Thyroid gland (tissue), 4 donors: ENCODE results near the gene FOXP1. TPM values are rescaled to one million over a fixed set of nuclear protein-coding genes. Genes with fewer than 3 reads are reported as not detected.

ENCODE experiments used
- DNase-seq, 2 donors: peaks; one replicate each; pipeline ENCODE4 v3.0.0-alpha.2; 2019
- H3K27ac ChIP-seq, 3 donors: fragments of 200-600 bp; sonication (generic); 1 replicate in 2 of 3; 2 replicates in 1 of 3; pipeline ENCODE4 v1.5.1; 2016 to 2019; ENCODE audit warnings: mild to moderate bottlenecking in 1 of 3, moderate library complexity in 1 of 3
- H3K27me3 ChIP-seq: fragments of 200-600 bp; sonication (generic); one replicate; pipeline ENCODE4 v1.5.1; 2019
- H3K36me3 ChIP-seq, 2 donors: fragments of 200-600 bp; sonication (generic); one replicate each; pipeline ENCODE4 v1.5.1; 2016 to 2019
- H3K4me1 ChIP-seq, 2 donors: fragments of 200-600 bp; sonication (generic); one replicate each; pipeline ENCODE4 v1.5.1; 2017 to 2019
- H3K4me3 ChIP-seq, 3 donors: fragments of 200-600 bp; sonication (generic); replicated peaks in 1 of 3; 1 replicate in 2 of 3; 2 replicates in 1 of 3; pipeline ENCODE4 v1.5.1; 2016; ENCODE audit warnings: mild to moderate bottlenecking in 1 of 3
- H3K9me3 ChIP-seq: fragments of 200-600 bp; sonication (generic); one replicate; pipeline ENCODE4 v1.5.1; 2017
- POLR2A ChIP-seq, 2 donors: fragments of 450-650 bp; IDR thresholded peaks; one replicate each; pipeline ENCODE4 v1.6.1; 2017; ENCODE audit warnings: antibody characterized with exemption in 2 of 2, mild to moderate bottlenecking in 2 of 2, moderate library complexity in 1 of 2
- WGBS, 2 donors: methylation state at CpG; one replicate each; pipeline ENCODE4 v1.1.5; 2017; 5-methylcytosine and 5-hydroxymethylcytosine counted together
- intact Hi-C: fragments of 100-400 bp; cut with DNase I; formaldehyde crosslinking; loops from one replicate; pipeline ENCODE4 v1.15.1; 2023
- total RNA-seq, 4 donors: library from RNA; depleted of rRNA; stranded (reverse); fragments of >200 nt; gene quantifications; one replicate each; pipeline ENCODE4 v1.2.3, GENCODE V29; 2016
- TF ChIP-seq, protein P1 (sequence below), 6 experiments: fragments of 200-600 bp in 3 of 6; fragments of 450-650 bp in 3 of 6; sonication (generic) in 3 of 6; IDR thresholded peaks; one replicate each; pipeline ENCODE4 v1.5.1; 2016 to 2019; ENCODE audit warnings: antibody characterized with exemption in 6 of 6, mild to moderate bottlenecking in 2 of 6, inconsistent platforms in 1 of 6, moderate library complexity in 1 of 6

FOXP1 gene
- total RNA-seq, 4 donors from 2014 or later, result 111 to 187 (median 141) TPM

GRCh38 chr3:71401695-71402231 is 181.8 kb downstream of the FOXP1 start:
- intact Hi-C loops, result loop anchor here (10.0 kb wide), 1 partner anchor 87 kb away; no protein-coding TSS in a partner anchor
- no peak overlapping the region for H3K27ac ChIP-seq
- DNase-seq, result no peak
- H3K9me3 ChIP-seq, result no peaks in the 10 kb centered on the region
- H3K27me3 ChIP-seq, result no peaks in the 10 kb centered on the region
- H3K4me3 ChIP-seq, result no peak overlapping the region
- H3K4me1 ChIP-seq, result peaks cover 8 to 18% of the 10 kb centered on the region in 2 donors
- TF ChIP-seq, protein P1, sequence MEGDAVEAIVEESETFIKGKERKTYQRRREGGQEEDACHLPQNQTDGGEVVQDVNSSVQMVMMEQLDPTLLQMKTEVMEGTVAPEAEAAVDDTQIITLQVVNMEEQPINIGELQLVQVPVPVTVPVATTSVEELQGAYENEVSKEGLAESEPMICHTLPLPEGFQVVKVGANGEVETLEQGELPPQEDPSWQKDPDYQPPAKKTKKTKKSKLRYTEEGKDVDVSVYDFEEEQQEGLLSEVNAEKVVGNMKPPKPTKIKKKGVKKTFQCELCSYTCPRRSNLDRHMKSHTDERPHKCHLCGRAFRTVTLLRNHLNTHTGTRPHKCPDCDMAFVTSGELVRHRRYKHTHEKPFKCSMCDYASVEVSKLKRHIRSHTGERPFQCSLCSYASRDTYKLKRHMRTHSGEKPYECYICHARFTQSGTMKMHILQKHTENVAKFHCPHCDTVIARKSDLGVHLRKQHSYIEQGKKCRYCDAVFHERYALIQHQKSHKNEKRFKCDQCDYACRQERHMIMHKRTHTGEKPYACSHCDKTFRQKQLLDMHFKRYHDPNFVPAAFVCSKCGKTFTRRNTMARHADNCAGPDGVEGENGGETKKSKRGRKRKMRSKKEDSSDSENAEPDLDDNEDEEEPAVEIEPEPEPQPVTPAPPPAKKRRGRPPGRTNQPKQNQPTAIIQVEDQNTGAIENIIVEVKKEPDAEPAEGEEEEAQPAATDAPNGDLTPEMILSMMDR (IDR thresholded peaks at IDR 0.05), result no peak
- TF ChIP-seq POLR2A (IDR thresholded peaks at IDR 0.05), result no peak
- no peaks in the 10 kb centered on the region for H3K36me3 ChIP-seq
- WGBS, 2 donors, result 92 to 94% methylated on average over 12 of the region's 12 CpGs

DNA sequence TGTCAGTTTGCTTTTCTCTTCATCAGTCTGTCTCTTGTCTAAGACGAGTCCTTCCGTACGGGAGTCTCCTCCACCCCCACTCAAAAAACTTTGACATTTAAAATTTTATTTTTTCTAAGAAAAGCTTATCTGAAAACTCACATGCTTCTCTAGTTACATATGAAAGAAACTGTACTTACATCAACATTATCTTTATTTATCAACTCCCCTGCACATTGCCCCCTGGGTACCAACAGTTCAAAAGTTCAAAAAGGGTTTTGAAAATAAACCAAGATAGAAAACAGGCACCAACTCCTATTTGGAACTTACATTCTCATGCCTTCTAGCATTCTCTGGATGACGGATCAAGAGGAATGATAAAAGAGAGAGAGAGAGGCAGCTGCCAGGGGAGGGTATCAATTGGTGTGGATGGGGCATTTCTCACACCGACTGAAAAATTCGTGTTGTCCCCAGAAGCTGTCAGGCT is 182.5 kb downstream of the FOXP1 start:
- H3K36me3 ChIP-seq, result no peaks in the 10 kb centered on the region
- peak overlapping the region in 1 of 3 donors; percentile 44 for H3K27ac ChIP-seq
- WGBS, 2 donors, result 58 to 64% methylated on average over 6 of the region's 6 CpGs
- DNase-seq, result no peak
- TF ChIP-seq, protein P1 (IDR thresholded peaks at IDR 0.05), result no peak
- TF ChIP-seq POLR2A (IDR thresholded peaks at IDR 0.05), result no peak
- no peak overlapping the region for H3K4me3 ChIP-seq
- H3K4me1 ChIP-seq, result peaks cover 8 to 21% of the 10 kb centered on the region in 2 donors
- no peaks in the 10 kb centered on the region for H3K27me3 ChIP-seq
- H3K9me3 ChIP-seq, result no peaks in the 10 kb centered on the region
- intact Hi-C loops, result loop anchor here (10.0 kb wide), 1 partner anchor 86 kb away; no protein-coding TSS in a partner anchor

DNA sequence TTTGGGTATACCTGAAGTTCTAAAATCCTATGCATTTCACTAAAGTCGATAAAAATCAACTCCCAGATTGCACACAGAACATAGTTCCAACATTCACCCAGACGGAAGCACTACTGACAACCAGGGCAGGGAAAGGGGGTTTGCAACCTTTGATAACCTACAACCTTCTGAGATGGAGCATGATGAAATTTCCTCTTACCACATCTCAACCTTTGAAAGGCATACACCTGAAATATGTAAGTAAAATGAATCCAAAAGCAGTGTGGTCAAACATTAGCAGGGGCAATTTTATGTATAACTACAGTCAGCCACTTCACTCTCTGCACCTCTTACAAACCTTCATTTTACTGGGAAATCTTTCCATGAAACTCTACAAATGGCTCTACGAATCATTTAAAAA is 184.1 kb downstream of the FOXP1 start:
- intact Hi-C loops, result no loop called here
- 96 to 98% methylated on average over 3 of the region's 3 CpGs for WGBS, 2 donors

DNA sequence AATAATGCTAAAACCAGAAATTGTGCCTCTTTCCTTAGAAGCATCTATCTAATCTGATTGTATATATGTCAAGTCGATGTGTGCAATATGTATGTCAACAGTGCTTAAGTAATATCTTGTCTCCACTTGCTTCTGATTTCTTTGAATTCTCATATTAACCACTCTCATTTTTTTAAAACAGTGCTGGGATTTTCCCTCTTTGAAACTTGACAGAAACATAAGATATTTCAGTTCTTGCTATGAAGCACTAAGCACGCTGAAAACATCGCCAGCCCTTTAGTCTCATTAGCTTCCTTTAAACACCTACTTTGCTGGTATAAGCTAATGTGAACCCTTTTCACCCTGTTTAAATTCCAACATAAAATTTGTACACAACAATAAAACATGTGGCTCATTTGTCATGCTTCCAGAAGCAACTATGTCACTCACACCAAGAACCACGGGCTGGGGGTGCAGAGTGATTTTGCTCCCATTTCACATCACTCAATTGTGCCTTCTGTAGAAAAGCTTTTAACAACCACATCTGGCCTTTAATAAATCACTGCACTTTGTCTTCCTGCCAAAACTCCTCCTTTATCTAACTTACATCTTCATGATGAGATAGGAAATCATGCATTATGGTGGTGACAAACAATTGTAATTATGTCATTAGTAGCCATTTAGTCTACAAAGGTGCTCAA is 185.2 kb downstream of the FOXP1 start:
- TF ChIP-seq, protein P1 (IDR thresholded peaks at IDR 0.05), result no peak
- TF ChIP-seq POLR2A (IDR thresholded peaks at IDR 0.05), result no peak
- Histone ChIP-seq H3K4me3 (no peak overlapping the region), H3K27me3 (no peaks in the 10 kb centered on the region), H3K4me1 (peaks cover 8 to 21% of the 10 kb centered on the region in 2 donors), H3K36me3 (no peaks in the 10 kb centered on the region), H3K9me3 (no peaks in the 10 kb centered on the region), H3K27ac (no peak overlapping the region)
- DNase-seq, result no peak
- intact Hi-C loops, result no loop called here
- whole genome bisulfite sequencing, 2 donors, result 80 to 81% methylated on average over 4 of the region's 4 CpGs

More for the DNA sequence above, 184.1 kb downstream of the FOXP1 start:
- Histone ChIP-seq H3K4me1 (peaks cover 8 to 21% of the 10 kb centered on the region in 2 donors), H3K27ac (no peak overlapping the region), H3K4me3 (no peak overlapping the region), H3K36me3 (no peaks in the 10 kb centered on the region), H3K27me3 (no peaks in the 10 kb centered on the region), H3K9me3 (no peaks in the 10 kb centered on the region)
- TF ChIP-seq, protein P1 (IDR thresholded peaks at IDR 0.05), result no peak
- TF ChIP-seq POLR2A (IDR thresholded peaks at IDR 0.05), result no peak
- DNase-seq, result no peak

DNA sequence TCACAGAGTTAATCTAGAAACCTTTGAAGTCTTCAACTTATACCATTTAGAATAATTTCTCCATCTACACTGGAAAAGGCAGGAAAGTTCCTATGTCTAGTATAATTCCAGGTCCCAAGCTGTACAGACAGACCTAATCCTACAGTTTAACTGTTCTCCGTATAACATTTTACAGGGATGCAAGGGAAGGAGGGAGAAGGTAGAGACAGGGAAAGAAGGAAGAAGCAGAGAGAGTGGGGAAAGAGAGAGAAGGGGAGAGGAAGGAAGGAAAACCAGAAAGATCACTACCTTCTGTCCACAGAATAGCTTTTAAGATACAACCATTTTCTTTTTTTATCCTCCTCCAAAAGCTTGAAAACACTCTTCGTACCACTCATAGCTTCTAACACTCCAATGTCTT is 185.8 kb downstream of the FOXP1 start:
- TF ChIP-seq, protein P1 (IDR thresholded peaks at IDR 0.05), result no peak
- no peak for TF ChIP-seq POLR2A (IDR thresholded peaks at IDR 0.05)
- DNase-seq, result no peak
- Histone ChIP-seq H3K9me3 (no peaks in the 10 kb centered on the region), H3K4me3 (no peak overlapping the region), H3K27me3 (no peaks in the 10 kb centered on the region), H3K36me3 (no peaks in the 10 kb centered on the region), H3K27ac (no peak overlapping the region), H3K4me1 (peaks cover 8 to 21% of the 10 kb centered on the region in 2 donors)
- intact Hi-C loops, result no loop called here
- 81 to 88% methylated on average over 2 of the region's 2 CpGs for whole genome bisulfite sequencing, 2 donors
